ENCODE results near the gene DGKQ.

DGKQ gene

DNA sequence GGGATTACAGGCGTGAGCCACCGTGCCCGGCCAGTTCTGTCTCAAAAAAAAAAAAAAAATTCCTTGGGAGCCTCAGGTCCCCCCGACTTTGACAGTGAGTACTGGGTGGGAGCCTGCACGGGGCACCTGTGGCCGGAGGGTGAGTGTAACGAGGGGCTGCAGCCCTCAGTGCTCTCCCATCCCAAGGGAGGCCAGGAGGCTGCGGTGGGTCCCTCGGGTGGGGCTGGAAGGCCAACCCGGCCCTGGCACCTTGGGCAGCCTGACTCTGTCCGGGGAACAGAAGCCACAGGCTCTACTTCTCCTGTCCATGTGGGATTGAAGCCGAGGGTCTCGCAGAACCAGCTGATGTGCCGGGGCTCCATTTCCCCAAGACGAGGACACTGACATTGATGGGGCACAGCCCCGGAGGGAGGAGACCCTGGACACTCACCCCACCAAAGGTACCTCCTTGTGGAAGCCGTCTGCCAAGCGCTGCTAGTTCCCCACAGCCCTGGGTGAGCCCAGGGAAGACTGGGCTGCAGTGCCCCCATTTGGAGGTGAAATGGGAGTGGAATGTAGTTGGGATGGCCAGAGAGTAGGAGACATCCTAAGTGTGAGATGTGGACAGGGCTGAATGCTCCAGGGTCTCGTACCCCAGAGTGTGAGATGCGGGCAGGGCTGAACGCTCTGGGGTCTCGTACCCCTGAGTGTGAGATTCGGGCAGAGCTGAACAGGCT is 22.1 kb upstream of the DGKQ start:
- DNase-seq (ENCODE audit: low read depth in 3 of 3), result no peak

DNA sequence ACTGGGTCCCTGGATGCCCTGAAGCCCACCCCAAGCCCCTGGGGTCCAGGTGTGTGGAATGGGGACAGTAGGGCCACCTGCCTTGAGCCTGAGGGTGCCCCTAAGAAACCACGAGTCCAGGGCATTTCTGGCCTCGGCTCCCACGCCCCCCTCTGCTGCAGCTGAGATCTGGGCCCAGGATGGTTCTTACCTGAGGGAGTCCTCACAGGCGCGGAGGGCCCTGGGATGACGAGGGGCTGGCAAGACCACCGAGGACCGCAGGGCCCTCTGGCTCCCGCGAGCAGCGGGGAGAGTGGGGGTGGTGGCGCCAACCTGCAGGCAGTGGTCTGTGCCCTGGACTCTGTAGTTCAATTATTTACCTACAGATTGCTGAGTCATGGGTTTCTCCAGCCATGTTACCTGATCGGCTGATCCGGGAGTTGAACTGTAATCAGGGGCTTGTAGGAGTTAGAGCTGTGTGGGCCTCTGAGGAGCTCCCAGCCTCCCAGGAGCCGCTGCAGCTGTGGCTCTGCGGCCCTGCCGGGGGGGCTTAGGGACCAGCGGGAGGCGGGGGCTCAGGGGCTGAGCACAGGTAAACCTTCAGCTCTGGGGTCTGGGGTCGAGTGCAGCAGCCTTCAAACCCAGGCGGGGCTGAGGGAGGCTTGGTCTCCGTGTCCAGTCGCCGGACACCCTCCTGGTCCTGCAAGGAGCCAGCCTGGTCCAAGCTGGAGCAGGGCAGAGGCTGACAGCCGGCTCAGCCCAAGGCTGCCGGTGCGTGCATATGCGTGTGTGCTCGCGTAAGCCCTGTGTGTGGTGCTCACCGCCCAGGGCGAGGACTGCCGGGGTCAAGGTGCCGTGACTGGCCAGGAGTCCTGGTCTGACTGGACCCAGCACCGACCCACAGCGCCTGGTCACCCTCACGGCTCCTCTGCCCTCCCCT is 20.0 kb upstream of the DGKQ start, which contains the start of gene SLC26A1:
SLC26A1 (minus strand) TSS at position 294 of the 919 bp plus-strand sequence. CDS start 1,701 bp downstream, outside the sequence.
- no peak for DNase-seq (ENCODE audit: low read depth in 3 of 3)

- no peak for DNase-seq (ENCODE audit: low read depth in 3 of 3)
These were observed 19.1 kb upstream of the DGKQ start for GRCh38 chr4:992297-993110.

GRCh38 chr4:991451-992296 is 18.3 kb upstream of the DGKQ start:
- DNase-seq (ENCODE audit: low read depth in 3 of 3), result no peak

DNA sequence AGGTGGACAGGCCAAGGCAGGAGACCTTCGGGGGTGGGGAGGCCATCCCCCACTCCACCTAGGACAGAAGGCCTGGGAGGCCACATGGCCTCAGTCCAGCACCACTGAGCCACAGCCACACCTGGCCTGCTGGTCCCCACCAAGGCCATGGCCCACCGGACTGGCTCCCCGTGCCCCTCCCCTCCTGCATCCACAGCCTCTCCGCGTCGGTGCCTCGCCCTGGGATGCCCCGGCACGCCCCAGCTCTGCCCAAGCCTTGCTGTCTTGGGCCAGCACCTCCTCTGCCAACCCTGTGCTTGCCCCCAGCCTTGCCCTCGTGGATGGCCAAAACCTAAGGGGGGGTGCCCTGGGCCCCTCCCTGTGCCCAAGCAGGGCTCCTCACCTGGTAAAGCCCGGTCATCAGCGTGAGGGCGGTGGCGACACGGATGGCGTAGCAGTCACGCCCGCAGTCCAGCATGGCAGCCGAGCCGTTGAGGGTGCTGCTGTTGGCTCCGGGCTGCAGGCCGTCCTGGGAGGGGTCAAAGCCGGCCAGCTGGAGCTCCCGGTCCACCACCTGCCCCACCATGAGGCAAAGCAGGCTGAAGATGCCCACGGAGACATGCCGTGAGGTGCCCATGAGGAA is 17.5 kb upstream of the DGKQ start:
- DNase-seq (ENCODE audit: low read depth in 3 of 3), result no peak

DNA sequence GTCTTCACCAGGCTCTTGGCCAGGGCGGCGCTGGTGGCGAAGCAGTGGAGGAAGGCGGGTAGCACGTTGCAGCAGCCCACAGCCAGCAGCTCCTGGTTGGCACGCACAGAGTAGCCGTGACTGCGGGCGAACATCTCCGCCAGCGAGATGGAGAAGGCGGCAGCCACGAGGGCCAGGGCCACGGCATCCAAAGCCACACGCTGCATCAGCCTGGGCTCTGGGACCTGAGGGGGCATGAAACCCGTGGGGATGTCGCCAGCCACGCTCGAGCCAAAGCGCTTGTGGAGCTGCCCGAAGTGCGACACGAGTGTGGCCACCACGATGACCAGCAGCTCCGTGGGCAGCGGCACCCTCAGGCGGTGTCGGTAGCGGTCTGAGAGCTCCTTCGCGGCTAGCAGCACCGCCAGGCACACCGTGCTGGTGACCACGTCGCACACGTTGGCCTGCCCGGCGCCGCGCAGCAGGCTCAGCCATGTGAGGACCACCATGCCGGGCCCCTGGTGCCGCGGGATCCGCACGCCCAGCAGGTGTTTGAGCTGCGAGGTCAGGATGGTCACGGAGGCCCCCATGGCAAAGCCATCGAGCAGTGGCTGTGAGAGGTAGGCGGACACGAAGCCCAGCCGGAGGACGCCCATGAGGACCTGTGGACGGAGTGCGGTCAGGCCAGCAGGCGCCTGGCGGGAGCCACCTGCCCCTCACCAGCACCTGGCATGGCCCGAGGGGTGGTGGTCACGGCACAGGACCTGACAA is 16.5 kb upstream of the DGKQ start:
- no peak for DNase-seq (ENCODE audit: low read depth in 3 of 3)

GRCh38 chr4:988726-989721 is 15.7 kb upstream of the DGKQ start:
- DNase-seq (ENCODE audit: low read depth in 3 of 3), result no peak

GRCh38 chr4:987624-988513 is 14.5 kb upstream of the DGKQ start:
- no peak for DNase-seq (ENCODE audit: low read depth in 3 of 3)

DNA sequence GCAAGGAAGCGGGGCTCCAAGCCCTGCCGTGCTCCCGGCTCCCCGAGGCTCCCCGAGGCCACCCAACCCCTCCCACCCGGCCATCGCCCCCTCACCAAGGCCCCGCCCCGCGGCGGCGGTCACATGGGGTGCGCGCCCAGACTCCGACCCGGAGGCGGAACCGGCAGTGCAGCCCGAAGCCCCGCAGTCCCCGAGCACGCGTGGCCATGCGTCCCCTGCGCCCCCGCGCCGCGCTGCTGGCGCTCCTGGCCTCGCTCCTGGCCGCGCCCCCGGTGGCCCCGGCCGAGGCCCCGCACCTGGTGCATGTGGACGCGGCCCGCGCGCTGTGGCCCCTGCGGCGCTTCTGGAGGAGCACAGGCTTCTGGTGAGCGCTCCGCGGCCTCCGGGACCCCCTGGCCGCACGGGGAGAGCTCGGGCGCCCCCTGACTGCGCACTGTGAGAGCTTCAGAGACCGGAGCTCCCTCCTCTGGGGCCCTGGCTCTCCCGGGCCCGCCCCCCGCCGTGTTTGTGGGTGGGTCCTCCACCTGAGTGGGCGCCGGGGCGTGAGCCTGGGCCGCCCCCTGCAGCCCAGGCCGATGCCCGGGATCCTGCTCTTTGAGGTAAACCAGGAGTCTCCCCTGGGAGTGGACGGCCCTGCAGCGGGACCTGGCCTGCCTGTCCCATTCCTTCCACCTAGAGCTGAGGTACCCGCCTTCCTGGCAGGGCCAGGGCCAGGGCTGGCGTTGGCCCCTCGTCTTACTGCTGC is 13.7 kb upstream of the DGKQ start, which contains the start of gene IDUA:
IDUA (plus strand) TSS at position 166 of the 745 bp plus-strand sequence; CDS start at position 207, 41 bp downstream.
- DNase-seq (ENCODE audit: low read depth in 3 of 3), result peak; percentile 70 to 88 (median 73)

- no peak for DNase-seq (ENCODE audit: low read depth in 3 of 3)
These were observed 13.1 kb upstream of the DGKQ start for GRCh38 chr4:986428-986878.

- peak; percentile 51 to 82 (median 58) for DNase-seq (ENCODE audit: low read depth in 3 of 3)
These were observed 11.9 kb upstream of the DGKQ start for GRCh38 chr4:985123-985830.

DNA sequence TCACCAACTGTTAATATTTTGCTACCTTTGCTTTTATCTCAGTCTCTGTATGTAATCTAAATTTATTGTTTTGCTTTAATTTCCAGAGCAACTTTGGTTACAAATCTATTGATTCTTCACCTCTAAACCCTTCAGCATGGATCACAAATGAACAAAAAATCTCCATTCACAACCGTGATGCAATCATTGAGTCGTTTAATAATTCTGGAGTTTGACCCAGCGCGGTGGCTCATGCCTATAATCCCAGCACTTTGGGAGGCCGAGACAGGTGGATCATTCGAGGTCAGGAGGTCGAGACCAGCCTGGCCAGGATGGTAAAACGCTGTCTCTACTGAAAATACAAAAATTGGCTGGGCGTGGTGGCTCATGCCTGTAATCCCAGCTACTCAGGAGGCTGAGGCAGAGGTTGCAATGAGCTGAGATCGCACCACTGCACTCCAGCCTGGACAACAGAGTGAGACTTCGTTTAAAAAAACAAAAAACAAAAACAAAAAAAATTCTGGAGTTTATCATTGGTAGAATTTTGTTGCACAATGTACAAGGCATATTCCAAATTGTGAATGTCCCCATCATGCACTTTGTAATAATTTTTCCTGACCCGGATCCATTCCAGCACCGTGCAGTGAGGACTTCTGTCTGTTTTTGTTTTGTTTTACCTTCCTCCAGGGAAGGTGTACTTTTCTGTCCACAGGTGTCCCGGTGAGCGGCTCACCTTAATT is 11.1 kb upstream of the DGKQ start:
- DNase-seq (ENCODE audit: low read depth in 3 of 3), result no peak

DNA sequence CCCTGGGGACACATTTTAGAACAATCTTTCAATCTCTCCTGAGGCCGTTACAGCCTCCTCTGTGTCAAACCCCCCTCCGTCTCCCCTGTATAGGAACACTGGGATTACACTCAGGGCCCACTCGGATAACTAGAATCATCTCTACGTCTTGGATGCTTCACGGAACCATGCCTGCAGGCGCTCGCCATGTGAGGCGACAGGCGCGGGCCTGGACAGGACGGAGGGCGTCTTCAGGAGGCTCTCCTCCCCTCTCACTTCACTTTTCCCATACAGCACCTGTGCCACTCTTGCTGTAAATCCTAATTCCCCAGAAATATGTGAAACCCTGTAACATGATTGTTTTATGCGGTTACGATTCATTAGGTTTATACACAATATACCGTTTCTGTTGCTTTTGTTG is 9.4 kb upstream of the DGKQ start:
- DNase-seq (ENCODE audit: low read depth in 3 of 3), result no peak

GRCh38 chr4:982291-982690 is 8.9 kb upstream of the DGKQ start:
- no peak for DNase-seq (ENCODE audit: low read depth in 3 of 3)

DNA sequence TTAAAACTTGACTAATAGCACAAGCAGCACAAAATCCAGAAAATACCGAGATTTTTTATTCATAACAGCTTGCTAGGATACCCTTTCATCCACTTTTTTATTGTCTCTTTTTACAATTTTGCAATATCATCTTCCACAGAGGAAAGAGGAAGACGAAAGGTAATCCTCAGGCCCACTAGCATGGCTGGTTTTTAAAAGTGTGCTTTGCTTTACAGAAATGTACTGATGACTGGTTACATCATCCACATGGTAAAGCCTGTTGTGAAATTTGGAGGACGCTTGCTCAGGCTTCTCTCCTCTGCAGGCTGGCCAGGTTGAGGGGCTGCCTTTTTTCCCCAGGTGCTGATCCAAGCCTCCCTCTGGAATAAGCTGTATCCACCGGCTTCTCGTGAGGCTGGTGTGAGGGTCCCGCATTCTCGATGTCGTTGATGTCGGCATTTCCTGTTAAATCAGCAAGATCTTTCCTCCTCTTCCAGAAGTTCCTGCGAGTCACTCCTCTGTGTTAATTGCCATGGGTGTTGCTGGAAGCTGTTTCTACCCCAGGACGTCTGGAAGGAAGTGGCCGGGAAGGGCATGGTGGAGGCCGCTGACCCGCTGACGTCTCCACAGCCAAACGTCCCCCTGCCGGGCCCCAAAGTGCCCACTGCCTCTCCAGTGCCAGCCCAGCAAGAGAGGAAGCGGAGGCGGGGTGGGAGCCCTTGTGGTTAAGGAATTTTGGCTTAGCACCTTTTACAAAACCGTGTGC is 5.8 kb upstream of the DGKQ start:
- no peak for DNase-seq (ENCODE audit: low read depth in 3 of 3)
